Esophagus mucosa (tissue), 1 donor: ENCODE results near the gene CPT2. TPM values are rescaled to one million over a fixed set of nuclear protein-coding genes. Genes with fewer than 3 reads are reported as not detected.
A peak's percentile ranks its signal among the peaks of the same experiment; 100 is the strongest.

Experiments used
- ATAC-seq: fragments of 200-7000 bp; cut with Tn5 transposase; one replicate; pipeline ENCODE4 v1.9.1; 2020
- total RNA-seq: library from RNA; stranded (reverse); gene quantifications from one replicate; pipeline ENCODE4 v1.2.4, GENCODE V29; 2023
- donor health status: DM: yes; HTN: yes; CAD: no.

Gene CPT2
- 23.9 TPM for total RNA-seq

- ATAC-seq = peak; percentile 95
Observed at GRCh38 chr1:53196485-53197290, at the start of gene CPT2. Gene CPT2 (plus strand): TSS chr1:53196824. CDS start chr1:53196944, 120 bp downstream.

GRCh38 chr1:53147174-53147573 lies 49.5 kb upstream of the CPT2 start:
- ATAC-seq = no peak

GRCh38 chr1:53148123-53148522 lies 48.5 kb upstream of the CPT2 start:
- no peak for ATAC-seq

GRCh38 chr1:53153752-53154151 lies 42.9 kb upstream of the CPT2 start:
- no peak for ATAC-seq

GRCh38 chr1:53154859-53155438 lies 41.7 kb upstream of the CPT2 start:
- no peak for ATAC-seq

GRCh38 chr1:53155534-53155933 lies 41.1 kb upstream of the CPT2 start:
- ATAC-seq = no peak

GRCh38 chr1:53155945-53156344 lies 40.7 kb upstream of the CPT2 start:
- ATAC-seq = no peak

GRCh38 chr1:53156783-53157182 lies 39.8 kb upstream of the CPT2 start:
- ATAC-seq = no peak

- ATAC-seq = no peak
Observed at GRCh38 chr1:53158900-53159299, 37.7 kb upstream of the CPT2 start.

- ATAC-seq = no peak
Observed at GRCh38 chr1:53160924-53161378, 35.7 kb upstream of the CPT2 start.

GRCh38 chr1:53162621-53163020 lies 34.0 kb upstream of the CPT2 start:
- ATAC-seq = no peak

- ATAC-seq = no peak
Observed at GRCh38 chr1:53163291-53163768, 33.3 kb upstream of the CPT2 start.

- ATAC-seq = no peak
Observed at GRCh38 chr1:53165408-53165961, 31.1 kb upstream of the CPT2 start.

GRCh38 chr1:53166366-53166765 lies 30.3 kb upstream of the CPT2 start:
- no peak for ATAC-seq

GRCh38 chr1:53166912-53167311 lies 29.7 kb upstream of the CPT2 start:
- ATAC-seq = no peak

- peak; percentile 55 for ATAC-seq
Observed at GRCh38 chr1:53172426-53173128, 24.0 kb upstream of the CPT2 start.

GRCh38 chr1:53174971-53175913 lies 21.4 kb upstream of the CPT2 start:
- ATAC-seq = no peak

GRCh38 chr1:53176452-53177208 lies 20.0 kb upstream of the CPT2 start:
- ATAC-seq = no peak

- no peak for ATAC-seq
Observed at GRCh38 chr1:53180226-53180625, 16.4 kb upstream of the CPT2 start.

GRCh38 chr1:53180951-53181350 lies 15.7 kb upstream of the CPT2 start:
- ATAC-seq = no peak

GRCh38 chr1:53182111-53182593 lies 14.5 kb upstream of the CPT2 start:
- ATAC-seq = peak; percentile 67
